HT-29 (cell line): ENCODE measurements around the gene FCGR3A. TPM values are rescaled to one million over a fixed set of nuclear protein-coding genes. Genes with fewer than 3 reads are reported as not detected.
"Not testable (repeated sequence)": the region's sequence is repeated elsewhere in the genome, so short reads cannot be mapped to it uniquely, and the experiment has no call there.

Experiments used
- DNase-seq: peaks from one replicate; pipeline ENCODE4 v3.0.0-alpha.2; 2015; ENCODE audit warnings: low spot score
- total RNA-seq: library from RNA; depleted of rRNA; stranded (reverse); fragments of >200 nt; shearing (Covaris generic); gene quantifications from 2 replicates; pipeline ENCODE4 v1.2.3, GENCODE V29; 2014

FCGR3A gene
- total RNA-seq, 1 experiment from 2014 or later: not detected

GRCh38 chr1:161530671-161531641 lies 18.7 kb downstream of the FCGR3A start:
- DNase-seq: peak; percentile 96

GRCh38 chr1:161530158-161530557 lies 19.5 kb downstream of the FCGR3A start:
- peak; percentile 77 for DNase-seq

- not testable (repeated sequence) for DNase-seq
Measured at GRCh38 chr1:161529463-161530104, 20.0 kb downstream of the FCGR3A start.

- DNase-seq: peak; percentile 32
Measured at GRCh38 chr1:161528550-161528949, 21.1 kb downstream of the FCGR3A start.

- DNase-seq: not testable (repeated sequence)
Measured at GRCh38 chr1:161525918-161526317, 23.7 kb downstream of the FCGR3A start.

GRCh38 chr1:161525321-161525720 lies 24.3 kb downstream of the FCGR3A start:
- not testable (repeated sequence) for DNase-seq

- not testable (repeated sequence) for DNase-seq
Measured at GRCh38 chr1:161524742-161525291, 24.8 kb downstream of the FCGR3A start.

- peak; percentile 93 for DNase-seq
Measured at GRCh38 chr1:161523817-161524741, 25.5 kb downstream of the FCGR3A start, which contains the start of gene HSPA6. HSPA6 (plus strand) TSS chr1:161524540; CDS start chr1:161524659, 119 bp downstream.

- DNase-seq: not testable (repeated sequence)
Measured at GRCh38 chr1:161523041-161523816, 26.4 kb downstream of the FCGR3A start.

GRCh38 chr1:161513953-161514352 lies 35.7 kb downstream of the FCGR3A start:
- not testable (repeated sequence) for DNase-seq

GRCh38 chr1:161513448-161513780 lies 36.2 kb downstream of the FCGR3A start:
- not testable (repeated sequence) for DNase-seq

- DNase-seq: not testable (repeated sequence)
Measured at GRCh38 chr1:161512636-161513447, 36.8 kb downstream of the FCGR3A start.

GRCh38 chr1:161511756-161512060 lies 37.9 kb downstream of the FCGR3A start:
- DNase-seq: no peak

GRCh38 chr1:161511018-161511755 lies 38.4 kb downstream of the FCGR3A start:
- no peak for DNase-seq

- no peak for DNase-seq
Measured at GRCh38 chr1:161510477-161510876, 39.1 kb downstream of the FCGR3A start.

- DNase-seq: no peak
Measured at GRCh38 chr1:161506336-161507223, 43.0 kb downstream of the FCGR3A start.

GRCh38 chr1:161505686-161506085 lies 43.9 kb downstream of the FCGR3A start:
- DNase-seq: no peak

- DNase-seq: no peak
Measured at GRCh38 chr1:161503394-161503748, 46.2 kb downstream of the FCGR3A start.
